ENCODE data around the gene RGP1. TPM values are rescaled to one million over a fixed set of nuclear protein-coding genes. Genes with fewer than 3 reads are reported as not detected.

Gene RGP1
- total and polyA plus RNA-seq, 2 experiments from 2014 or later: 4.7 to 19.1 TPM

- Histone ChIP-seq H3K9ac (peak overlapping the region; percentile 95), H2AFZ (no peak overlapping the region), H3K9me2 (ENCODE audit: insufficient read depth) (no peaks in the 10 kb centered on the region), H3K9me3 (ENCODE audit: low read depth) (no peaks in the 10 kb centered on the region), H3K4me3 (peak overlapping the region; percentile 96), H3K79me2 (ENCODE audit: insufficient read depth) (peaks cover 88% of the 10 kb centered on the region), H3K27ac (peak overlapping the region; percentile 89), H4K20me1 (ENCODE audit: insufficient read depth) (no peaks in the 10 kb centered on the region), H3K4me2 (ENCODE audit: unreplicated experiment) (peak overlapping the region; percentile 100), H3K36me3 (ENCODE audit: low read depth) (peaks cover 22% of the 10 kb centered on the region), H3K27me3 (replicated peaks; ENCODE audit: insufficient read depth) (no peaks in the 10 kb centered on the region), H3K4me1 (ENCODE audit: insufficient read depth) (peaks cover 48% of the 10 kb centered on the region), H3F3A (ENCODE audit: insufficient read depth) (peaks cover 78% of the 10 kb centered on the region)
- 0 to 1% methylated on average over 29 to 43 of the region's 47 CpGs for WGBS, 2 experiments (ENCODE audit: low coverage in 1 of 2, low lambda C conversion rate in 2 of 2, missing lambda C conversion rate in 2 of 2)
- no peak for DNase-seq
- no peak for TF ChIP-seq EZH2phosphoT487 (IDR thresholded peaks at IDR 0.05; ENCODE audit: insufficient read depth, low read depth)
- TF ChIP-seq EZH2 (IDR thresholded peaks at IDR 0.05; ENCODE audit: insufficient read depth, poor library complexity, severe bottlenecking): no peak
- in situ Hi-C loops (cut with MboI): no loop called here
These were observed 17.5 kb upstream of the RGP1 start for GRCh38 chr9:35731415-35732184.

GRCh38 chr9:35732185-35732799, 16.8 kb upstream of the RGP1 start, which contains the start of the genes CREB3 and TLN1:
Gene CREB3, plus strand, starts transcription at chr9:35732666. Its CDS starts 107 bp downstream, at chr9:35732773.
Gene TLN1, minus strand, starts transcription at chr9:35732195. Its CDS starts 6,501 bp downstream, at chr9:35725694.
- peak within 1 kb of the TSS; percentile 100 for H3K4me2 ChIP-seq (ENCODE audit: unreplicated experiment)
- peak within 1 kb of the TSS; percentile 96 for H3K4me3 ChIP-seq
- H3K27ac ChIP-seq: peak within 1 kb of the TSS; percentile 89
- peak within 1 kb of the TSS; percentile 95 for H3K9ac ChIP-seq
- no peaks in the 10 kb centered on the region for H4K20me1 ChIP-seq (ENCODE audit: insufficient read depth)
- no peaks in the 10 kb centered on the region for H3K9me3 ChIP-seq (ENCODE audit: low read depth)
- H3K79me2 ChIP-seq (ENCODE audit: insufficient read depth): peaks cover 87% of the 10 kb centered on the region
- H3K27me3 ChIP-seq (replicated peaks; ENCODE audit: insufficient read depth): no peaks in the 10 kb centered on the region
- DNase-seq: peak; percentile 100
- 1% methylated on average over 43 to 47 of the region's 49 CpGs for WGBS, 2 experiments (ENCODE audit: low coverage in 1 of 2, low lambda C conversion rate in 2 of 2, missing lambda C conversion rate in 2 of 2)
- H3K36me3 ChIP-seq (ENCODE audit: low read depth): peaks cover 29% of the 10 kb centered on the region
- no peak for TF ChIP-seq EZH2phosphoT487 (IDR thresholded peaks at IDR 0.05; ENCODE audit: insufficient read depth, low read depth)
- no peak for TF ChIP-seq EZH2 (IDR thresholded peaks at IDR 0.05; ENCODE audit: insufficient read depth, poor library complexity, severe bottlenecking)
- H3K9me2 ChIP-seq (ENCODE audit: insufficient read depth): no peaks in the 10 kb centered on the region
- H3F3A ChIP-seq (ENCODE audit: insufficient read depth): peaks cover 77% of the 10 kb centered on the region
- peaks cover 41% of the 10 kb centered on the region for H3K4me1 ChIP-seq (ENCODE audit: insufficient read depth)
- in situ Hi-C loops (cut with MboI): no loop called here
- H2AFZ ChIP-seq: peak within 1 kb of the TSS; percentile 74

DNA sequence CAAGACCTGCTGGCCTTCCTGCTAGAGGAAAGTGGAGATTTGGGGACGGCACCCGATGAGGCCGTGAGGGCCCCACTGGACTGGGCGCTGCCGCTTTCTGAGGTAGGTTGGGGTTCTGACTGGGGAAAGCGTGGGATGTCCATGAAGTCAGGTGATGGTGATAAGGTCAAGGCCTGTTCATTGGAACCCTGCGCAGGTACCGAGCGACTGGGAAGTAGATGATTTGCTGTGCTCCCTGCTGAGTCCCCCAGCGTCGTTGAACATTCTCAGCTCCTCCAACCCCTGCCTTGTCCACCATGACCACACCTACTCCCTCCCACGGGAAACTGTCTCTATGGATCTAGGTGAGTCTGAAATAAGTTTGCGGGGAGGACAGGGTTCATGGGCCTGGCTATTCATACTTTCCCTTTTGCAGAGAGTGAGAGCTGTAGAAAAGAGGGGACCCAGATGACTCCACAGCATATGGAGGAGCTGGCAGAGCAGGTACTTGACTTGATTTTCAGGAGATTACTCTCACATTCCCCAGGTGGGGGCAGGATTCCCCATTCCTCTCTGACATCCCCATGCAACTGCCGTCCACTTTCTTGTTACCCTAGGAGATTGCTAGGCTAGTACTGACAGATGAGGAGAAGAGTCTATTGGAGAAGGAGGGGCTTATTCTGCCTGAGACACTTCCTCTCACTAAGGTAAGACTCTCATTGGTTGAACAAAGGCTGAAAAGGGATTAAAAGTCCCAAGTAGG, 16.1 kb upstream of the RGP1 start:
- Histone ChIP-seq H3K9ac (peak overlapping the region; percentile 95), H3K4me2 (ENCODE audit: unreplicated experiment) (peak overlapping the region; percentile 91), H2AFZ (peak overlapping the region; percentile 74), H3K27me3 (replicated peaks; ENCODE audit: insufficient read depth) (no peaks in the 10 kb centered on the region), H3K9me2 (ENCODE audit: insufficient read depth) (no peaks in the 10 kb centered on the region), H3K36me3 (ENCODE audit: low read depth) (peaks cover 34% of the 10 kb centered on the region), H3F3A (ENCODE audit: insufficient read depth) (peaks cover 70% of the 10 kb centered on the region), H3K27ac (peak overlapping the region; percentile 89), H3K79me2 (ENCODE audit: insufficient read depth) (peaks cover 80% of the 10 kb centered on the region), H3K4me3 (peak overlapping the region; percentile 96), H4K20me1 (ENCODE audit: insufficient read depth) (no peaks in the 10 kb centered on the region), H3K9me3 (ENCODE audit: low read depth) (no peaks in the 10 kb centered on the region), H3K4me1 (ENCODE audit: insufficient read depth) (peaks cover 34% of the 10 kb centered on the region)
- DNase-seq: peak; percentile 69
- in situ Hi-C loops (cut with MboI): no loop called here
- 2 to 3% methylated on average over 14 of the region's 14 CpGs for WGBS, 2 experiments (ENCODE audit: low coverage in 1 of 2, low lambda C conversion rate in 2 of 2, missing lambda C conversion rate in 2 of 2)
- TF ChIP-seq EZH2 (IDR thresholded peaks at IDR 0.05; ENCODE audit: insufficient read depth, poor library complexity, severe bottlenecking) (no peak), EZH2phosphoT487 (IDR thresholded peaks at IDR 0.05; ENCODE audit: insufficient read depth, low read depth) (no peak)

DNA sequence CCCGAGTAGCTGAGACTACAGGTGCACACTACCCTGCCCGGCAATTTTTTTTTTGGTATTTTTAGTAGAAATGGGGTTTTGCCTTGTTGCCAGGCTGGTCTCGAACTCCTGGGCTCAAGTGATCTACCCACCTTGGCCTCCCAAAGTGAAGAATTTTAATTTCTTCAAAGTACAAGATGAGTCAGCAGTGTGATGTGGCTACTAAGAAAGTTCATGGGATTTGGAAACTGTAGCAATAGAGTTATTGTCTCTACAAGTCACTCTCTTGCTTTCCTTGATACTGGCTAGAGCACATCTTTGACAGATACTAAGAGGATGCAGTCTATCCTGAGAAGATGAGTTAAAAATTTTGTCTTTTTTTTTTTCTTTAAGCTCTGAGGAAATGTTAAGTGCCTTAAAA, 15.0 kb upstream of the RGP1 start:
- Histone ChIP-seq H3K9me3 (ENCODE audit: low read depth) (no peaks in the 10 kb centered on the region), H3K27me3 (replicated peaks; ENCODE audit: insufficient read depth) (no peaks in the 10 kb centered on the region), H3F3A (ENCODE audit: insufficient read depth) (peaks cover 60% of the 10 kb centered on the region), H3K4me1 (ENCODE audit: insufficient read depth) (peaks cover 25% of the 10 kb centered on the region), H3K9ac (peak overlapping the region; percentile 95), H3K4me3 (peak overlapping the region; percentile 96), H3K9me2 (ENCODE audit: insufficient read depth) (no peaks in the 10 kb centered on the region), H2AFZ (no peak overlapping the region), H3K27ac (peak overlapping the region; percentile 89), H3K79me2 (ENCODE audit: insufficient read depth) (peaks cover 72% of the 10 kb centered on the region), H3K4me2 (ENCODE audit: unreplicated experiment) (peak overlapping the region; percentile 91), H4K20me1 (ENCODE audit: insufficient read depth) (no peaks in the 10 kb centered on the region), H3K36me3 (ENCODE audit: low read depth) (peaks cover 34% of the 10 kb centered on the region)
- DNase-seq: peak; percentile 68
- WGBS, 2 experiments (ENCODE audit: low coverage in 1 of 2, low lambda C conversion rate in 2 of 2, missing lambda C conversion rate in 2 of 2): 81 to 83% methylated on average over 3 of the region's 3 CpGs
- in situ Hi-C loops (cut with MboI): no loop called here
- no peak for TF ChIP-seq EZH2phosphoT487 (IDR thresholded peaks at IDR 0.05; ENCODE audit: insufficient read depth, low read depth)
- TF ChIP-seq EZH2 (IDR thresholded peaks at IDR 0.05; ENCODE audit: insufficient read depth, poor library complexity, severe bottlenecking): no peak

Measured in GM23248 (cell line).